ENCODE data around the gene TMEM14B. TPM values are rescaled to one million over a fixed set of nuclear protein-coding genes. Genes with fewer than 3 reads are reported as not detected.

TMEM14B gene
- 51.5 and 54.9 TPM in 2 replicates for total RNA-seq

DNA sequence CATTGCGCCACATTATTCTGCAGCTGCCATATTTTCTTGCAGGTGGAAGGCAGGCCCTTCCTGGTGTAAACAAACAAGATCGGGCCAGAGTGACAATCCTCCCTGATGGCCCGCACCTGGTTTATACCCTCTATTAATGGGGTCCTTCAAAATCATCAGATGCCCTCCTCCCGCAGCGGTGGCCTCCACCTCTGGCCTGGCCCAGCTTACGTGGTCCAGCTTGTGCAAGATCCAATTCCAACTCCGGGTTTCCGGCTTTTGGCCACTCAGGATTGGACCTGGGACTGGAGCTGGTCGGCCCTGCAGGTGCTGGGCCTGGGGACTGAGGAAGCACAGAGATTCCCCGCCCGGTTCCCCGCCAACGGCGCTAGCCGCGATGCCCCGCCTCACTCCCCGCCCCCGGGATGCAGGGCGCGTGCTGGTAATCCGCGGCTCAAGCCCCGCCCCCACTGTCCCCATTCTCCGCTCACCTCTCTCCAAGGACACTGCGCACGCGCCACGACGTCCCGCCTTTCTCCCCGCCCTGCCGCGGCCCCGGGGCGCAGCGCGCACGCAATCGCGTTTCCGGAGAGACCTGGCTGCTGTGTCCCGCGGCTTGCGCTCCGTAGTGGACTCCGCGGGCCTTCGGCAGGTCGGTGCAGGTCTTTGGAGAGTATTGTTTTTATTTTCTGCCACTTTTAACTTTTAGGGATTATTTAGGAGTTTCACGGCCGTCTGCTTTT is at the start of gene TMEM14B:
TMEM14B (plus strand) TSS at position 555 of the 722 bp plus-strand sequence. CDS start 1,441 bp downstream, outside the sequence.

DNA sequence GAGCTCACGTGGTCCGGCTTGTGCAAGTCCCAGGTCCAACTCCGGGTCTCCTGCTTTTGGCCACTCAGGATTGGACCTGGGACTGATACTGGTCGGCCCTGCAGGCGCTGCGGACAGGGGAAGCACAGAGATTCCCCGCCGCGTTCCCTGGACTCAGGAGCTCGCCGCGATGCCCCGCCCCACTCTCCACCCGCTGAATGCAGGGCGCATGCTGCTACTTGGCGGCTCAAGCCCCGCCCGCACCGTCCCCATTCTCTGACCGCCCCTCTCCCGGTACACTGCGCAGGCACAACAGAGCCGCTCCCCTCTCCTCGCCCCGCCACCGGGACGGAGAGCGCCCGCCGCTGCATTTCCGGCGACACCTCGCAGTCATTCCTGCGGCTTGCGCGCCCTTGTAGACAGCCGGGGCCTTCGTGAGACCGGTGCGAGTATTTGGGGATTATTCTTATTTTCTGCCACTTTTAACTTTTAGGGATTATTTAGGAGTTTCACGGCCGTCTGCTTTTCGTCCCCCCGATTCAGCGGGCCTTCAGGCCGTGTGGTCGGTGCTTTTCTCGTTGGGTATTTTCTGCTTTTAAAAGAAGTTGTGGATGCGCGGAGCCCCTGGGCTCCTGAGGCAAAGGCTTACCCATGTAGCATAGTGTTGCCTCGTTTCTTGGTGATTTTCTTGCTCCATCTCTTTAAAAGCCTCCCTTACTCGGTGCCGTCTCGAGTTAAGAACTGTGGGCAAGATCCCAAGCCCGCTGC is 24.6 kb upstream of the TMEM14B start, which contains the start of gene TMEM14C:
TMEM14C (plus strand) TSS at position 251 of the 747 bp plus-strand sequence. CDS start 1,544 bp downstream, outside the sequence.

Other genes with a start within 250 kb of the TMEM14B start
- gene GCNT2, start 226.5 kb upstream of the TMEM14B start, total RNA-seq = 3.0 and 7.2 TPM in 2 replicates
- gene C6orf52, start 53.2 kb upstream of the TMEM14B start, total RNA-seq = not detected in 2 replicates
- 17.1 and 19.9 TPM in 2 replicates for gene PAK1IP1, start 52.8 kb upstream of the TMEM14B start, total RNA-seq
- 70.2 and 81.5 TPM in 2 replicates for gene TMEM14C, start 24.7 kb upstream of the TMEM14B start, total RNA-seq
- not detected in 2 replicates for gene MAK, start 90.7 kb downstream of the TMEM14B start, total RNA-seq
- not detected in 2 replicates for gene GCM2, start 134.2 kb downstream of the TMEM14B start, total RNA-seq
- gene SYCP2L, start 139.2 kb downstream of the TMEM14B start, total RNA-seq = not detected in 2 replicates

Measured in endothelial cell of coronary artery (primary cell).